HepG2 (cell line): ENCODE results near the gene KDM8. TPM values are rescaled to one million over a fixed set of nuclear protein-coding genes. Genes with fewer than 3 reads are reported as not detected.

Source experiments
- ATAC-seq: fragments of 200-7000 bp; cut with Tn5 transposase; 3 replicates; pipeline ENCODE4 v1.9.1; 2020; ENCODE audit warnings: mild to moderate bottlenecking, moderate library complexity
- BruUV-seq: library from RNA; stranded (reverse); fragments of 400-500 nt; replicated peaks from 2 replicates; lab custom pipeline; 2021; lab: Mats Ljungman, UMichigan
- CTCF ChIA-PET: fragments of 300-600 bp; formaldehyde crosslinking; extraction: SDS; loops from one replicate; lab custom pipeline; 2021; ENCODE audit warnings: low total read pairs, inconsistent platforms, low intra/inter-chr PET ratio; lab: Yijun Ruan, JAX
- POLR2A ChIA-PET: fragments of 350-600 bp; sonication (Branson Sonifier 250); formaldehyde crosslinking; loops from one replicate; lab custom pipeline; 2020; ENCODE audit warnings: antibody characterized with exemption, inconsistent platforms; lab: Yijun Ruan, JAX
- DNase-seq: peaks from one replicate; pipeline ENCODE4 v3.0.0-alpha.2; 2015; ENCODE audit warnings: low spot score
- FAIRE-seq: peaks from 3 replicates; lab custom pipeline; 2011; peaks lifted over from hg19 to GRCh38; lab: Jason Lieb, UNC
- H2AFZ ChIP-seq: one replicate; pipeline ENCODE4 v1.6.1; 2011; ENCODE audit warnings: low read length, inconsistent platforms
- H3K27ac ChIP-seq: fragments of 300-600 bp; 3 replicates; pipeline ENCODE4 v1.8.0; 2011; ENCODE audit warnings: mixed run types, mild to moderate bottlenecking, mixed read lengths, low read length, inconsistent platforms; ENCODE audit not compliant: insufficient read depth; ENCODE audit errors: extremely low read length
- H3K27me3 ChIP-seq, 2 experiments: fragments of 200-600 bp in 1 of 2; 2 replicates in 1 of 2; 3 replicates in 1 of 2; pipeline versions ENCODE4 v1.6.0 to v1.8.0; 2011; ENCODE audit warnings: low read length in 2 of 2, mild to moderate bottlenecking in 2 of 2, moderate library complexity in 2 of 2, inconsistent platforms in 1 of 2; ENCODE audit not compliant: insufficient read depth in 2 of 2, control insufficient read depth in 1 of 2
- H3K36me3 ChIP-seq, 2 experiments: fragments of 200-600 bp in 1 of 2; replicated peaks in 1 of 2; 2 replicates in 1 of 2; 3 replicates in 1 of 2; pipeline versions ENCODE4 v1.5.1 to v1.8.0; 2011; ENCODE audit warnings: low read length in 2 of 2, inconsistent platforms in 1 of 2; ENCODE audit not compliant: insufficient read depth in 2 of 2, control insufficient read depth in 1 of 2
- H3K4me1 ChIP-seq: 2 replicates; pipeline ENCODE4 v1.5.1; 2012; ENCODE audit warnings: low read length, inconsistent platforms; ENCODE audit not compliant: insufficient read depth
- H3K4me2 ChIP-seq: 2 replicates; pipeline ENCODE4 v1.6.0; 2011; ENCODE audit warnings: low read depth, low read length, inconsistent platforms
- H3K4me3 ChIP-seq, 3 experiments: fragments of 200-600 bp in 1 of 3; sonication (generic), shearing (Covaris generic) in 1 of 3; replicated peaks in 1 of 3; 2 replicates each; pipeline ENCODE4 v1.5.1; 2011 to 2016; ENCODE audit warnings: low read length in 3 of 3, inconsistent platforms in 2 of 3, low read depth in 2 of 3, mild to moderate bottlenecking in 2 of 3, control low read depth in 1 of 3, mixed read lengths in 1 of 3; ENCODE audit not compliant: insufficient read depth in 1 of 3
- H3K79me2 ChIP-seq: one replicate; pipeline ENCODE4 v1.6.1; 2011; ENCODE audit warnings: low read length, inconsistent platforms; ENCODE audit not compliant: insufficient read depth
- H3K9ac ChIP-seq: 2 replicates; pipeline ENCODE4 v1.6.0; 2011; ENCODE audit warnings: mild to moderate bottlenecking, low read depth, low read length, inconsistent platforms; ENCODE audit not compliant: insufficient read depth
- H3K9me3 ChIP-seq: 2 replicates; pipeline ENCODE4 v1.5.1; 2012; ENCODE audit warnings: mild to moderate bottlenecking, low read length
- H4K20me1 ChIP-seq: 2 replicates; pipeline ENCODE4 v1.6.0; 2011; ENCODE audit warnings: inconsistent platforms, mild to moderate bottlenecking, low read length, moderate library complexity; ENCODE audit not compliant: insufficient read depth
- ADNP ChIP-seq: sonication (generic); formaldehyde crosslinking; IDR thresholded peaks from 2 replicates; pipeline ENCODE4 v1.4.0; 2020; ENCODE audit warnings: missing genetic modification reagents
- HOXA3 ChIP-seq: sonication (generic); formaldehyde crosslinking; IDR thresholded peaks from 2 replicates; pipeline ENCODE4 v1.5.0; 2020; ENCODE audit warnings: missing genetic modification reagents
- PTBP1 ChIP-seq: fragments of 200-400 bp; formaldehyde crosslinking; IDR thresholded peaks from 2 replicates; pipeline ENCODE4 v1.6.1; 2018; ENCODE audit warnings: low read length, low read depth; ENCODE audit not compliant: poor library complexity, severe bottlenecking
- TBP ChIP-seq: sonication (generic); formaldehyde crosslinking; IDR thresholded peaks from 2 replicates; pipeline ENCODE4 v1.5.0; 2020; ENCODE audit warnings: missing genetic modification reagents
- ZKSCAN8 ChIP-seq: IDR thresholded peaks from 2 replicates; pipeline ENCODE4 v1.6.1; 2016; ENCODE audit warnings: borderline replicate concordance, missing genetic modification reagents, missing compliant biosample characterization
- WGBS: methylation state at CpG from one replicate; pipeline ENCODE4 v1.1.6; 2017; ENCODE audit warnings: low lambda C conversion rate; 5-methylcytosine and 5-hydroxymethylcytosine counted together
- in situ Hi-C: cut with HindIII; loops from 2 replicates; pipeline ENCODE4 v1.10.0; 2017; ENCODE audit warnings: low pct_unique_long_range_greater_than_20kb; ENCODE audit not compliant: extremely low pct_ligation_motif_present
- intact Hi-C: fragments of 100-400 bp; cut with micrococcal nuclease; formaldehyde crosslinking; loops from one replicate; pipeline ENCODE4 v1.10.0; 2022; ENCODE audit not compliant: unreplicated experiment
- polyA plus RNA-seq, 8 experiments: library from polyadenylated mRNA; depleted of rRNA in 3 of 8; stranded (reverse) in 7 of 8; unstranded in 1 of 8; fragments of >200 nt; fragmentation: Illumina TruSeq in 4 of 8; extraction: Trizol in 4 of 8; gene quantifications; 2 replicates each; pipeline versions ENCODE4 v1.2.1 to v1.2.3, GENCODE V29; 2011 to 2016; ENCODE audit warnings: low read depth in 4 of 8, missing spikeins in 1 of 8, mixed read lengths in 1 of 8; ENCODE audit not compliant: insufficient read depth in 1 of 8
- total RNA-seq, 5 experiments: library from RNA; depleted of rRNA; stranded (reverse); fragments of >200 nt; fragmentation: Illumina TruSeq; extraction: Trizol; gene quantifications; 2 replicates each; pipeline ENCODE4 v1.2.3, GENCODE V29; 2016; ENCODE audit warnings: low read depth in 1 of 5
- TF ChIP-seq, protein P1 (sequence below): sonication (generic); formaldehyde crosslinking; IDR thresholded peaks from 2 replicates; pipeline ENCODE4 v1.4.0; 2020; ENCODE audit warnings: missing genetic modification reagents
- TF ChIP-seq, protein P2 (sequence below): sonication (generic); formaldehyde crosslinking; IDR thresholded peaks from 2 replicates; pipeline ENCODE4 v1.4.0; 2020; ENCODE audit warnings: mild to moderate bottlenecking, missing genetic modification reagents
- TF ChIP-seq, protein P3 (sequence below): sonication (generic); formaldehyde crosslinking; IDR thresholded peaks from 2 replicates; pipeline ENCODE4 v1.8.0; 2022; ENCODE audit warnings: mild to moderate bottlenecking, missing genetic modification reagents, borderline replicate concordance
- TF ChIP-seq, protein P4 (sequence below): sonication (generic); formaldehyde crosslinking; IDR thresholded peaks from 2 replicates; pipeline ENCODE4 v1.4.0; 2020; ENCODE audit warnings: low read depth, missing genetic modification reagents

The KDM8 gene
- total and polyA plus RNA-seq, 2 of the 13 experiments (the other 11 are each of a cell fraction or from before 2014, with no cell fraction given): 3.3 to 8.6 TPM

DNA sequence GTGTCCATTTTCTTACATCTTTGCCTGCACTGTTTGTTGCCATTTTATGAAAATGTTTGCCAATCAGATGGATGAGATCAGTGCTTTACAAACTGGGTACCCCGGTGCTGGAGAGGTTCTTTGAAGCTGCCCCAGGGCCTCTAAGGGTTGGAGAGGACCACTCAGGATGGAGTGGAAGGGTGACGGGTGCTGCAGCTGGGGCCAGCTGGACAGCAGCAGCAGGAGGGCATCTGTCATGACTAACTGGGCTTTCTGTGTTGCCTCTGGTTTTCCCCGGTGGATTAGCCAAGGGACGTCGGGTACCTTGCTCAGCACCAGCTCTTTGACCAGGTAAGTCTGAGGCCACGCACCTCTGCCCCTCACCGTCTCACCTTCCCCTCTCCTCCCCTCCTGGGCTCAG is 12.3 kb downstream of the KDM8 start:
- no peaks in the 10 kb centered on the region for H4K20me1 ChIP-seq
- H3K4me1 ChIP-seq: peaks cover 18% of the 10 kb centered on the region
- peaks cover 5 to 6% of the 10 kb centered on the region in 2 experiments; a peak in 4 of 5 replicates for H3K36me3 ChIP-seq
- ATAC-seq (no peak), DNase-seq (no peak), FAIRE-seq (no peak)
- H3K27me3 ChIP-seq: no peaks in the 10 kb centered on the region
- TF ChIP-seq TBP (CRISPR knock-in tag) (no peak), ZKSCAN8 (CRISPR knock-in tag) (no peak), HOXA3 (CRISPR knock-in tag) (no peak)
- TF ChIP-seq, protein P1, sequence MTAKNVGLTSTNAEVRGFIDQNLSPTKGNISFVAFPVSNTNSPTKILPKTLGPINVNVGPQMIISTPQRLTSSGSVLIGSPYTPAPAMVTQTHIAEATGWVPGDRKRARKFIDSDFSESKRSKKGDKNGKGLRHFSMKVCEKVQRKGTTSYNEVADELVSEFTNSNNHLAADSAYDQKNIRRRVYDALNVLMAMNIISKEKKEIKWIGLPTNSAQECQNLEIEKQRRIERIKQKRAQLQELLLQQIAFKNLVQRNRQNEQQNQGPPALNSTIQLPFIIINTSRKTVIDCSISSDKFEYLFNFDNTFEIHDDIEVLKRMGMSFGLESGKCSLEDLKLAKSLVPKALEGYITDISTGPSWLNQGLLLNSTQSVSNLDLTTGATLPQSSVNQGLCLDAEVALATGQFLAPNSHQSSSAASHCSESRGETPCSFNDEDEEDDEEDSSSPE (CRISPR knock-in tag): no peak
- TF ChIP-seq, protein P2, sequence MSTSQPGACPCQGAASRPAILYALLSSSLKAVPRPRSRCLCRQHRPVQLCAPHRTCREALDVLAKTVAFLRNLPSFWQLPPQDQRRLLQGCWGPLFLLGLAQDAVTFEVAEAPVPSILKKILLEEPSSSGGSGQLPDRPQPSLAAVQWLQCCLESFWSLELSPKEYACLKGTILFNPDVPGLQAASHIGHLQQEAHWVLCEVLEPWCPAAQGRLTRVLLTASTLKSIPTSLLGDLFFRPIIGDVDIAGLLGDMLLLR (CRISPR knock-in tag): no peak
- CTCF ChIA-PET: no interaction called here
- H3K27ac ChIP-seq: no peak overlapping the region
- H3K9ac ChIP-seq: no peak overlapping the region
- in situ Hi-C loops: no loop called here
- WGBS: 94% methylated on average over 7 of the region's 7 CpGs
- intact Hi-C loops: no loop called here
- BruUV-seq: no TSS peak
- H3K9me3 ChIP-seq: no peaks in the 10 kb centered on the region
- POLR2A ChIA-PET: no interaction called here
- H3K79me2 ChIP-seq: no peaks in the 10 kb centered on the region
- no peak overlapping the region for H3K4me3 ChIP-seq
- H2AFZ ChIP-seq: no peak overlapping the region
- no peak overlapping the region for H3K4me2 ChIP-seq

DNA sequence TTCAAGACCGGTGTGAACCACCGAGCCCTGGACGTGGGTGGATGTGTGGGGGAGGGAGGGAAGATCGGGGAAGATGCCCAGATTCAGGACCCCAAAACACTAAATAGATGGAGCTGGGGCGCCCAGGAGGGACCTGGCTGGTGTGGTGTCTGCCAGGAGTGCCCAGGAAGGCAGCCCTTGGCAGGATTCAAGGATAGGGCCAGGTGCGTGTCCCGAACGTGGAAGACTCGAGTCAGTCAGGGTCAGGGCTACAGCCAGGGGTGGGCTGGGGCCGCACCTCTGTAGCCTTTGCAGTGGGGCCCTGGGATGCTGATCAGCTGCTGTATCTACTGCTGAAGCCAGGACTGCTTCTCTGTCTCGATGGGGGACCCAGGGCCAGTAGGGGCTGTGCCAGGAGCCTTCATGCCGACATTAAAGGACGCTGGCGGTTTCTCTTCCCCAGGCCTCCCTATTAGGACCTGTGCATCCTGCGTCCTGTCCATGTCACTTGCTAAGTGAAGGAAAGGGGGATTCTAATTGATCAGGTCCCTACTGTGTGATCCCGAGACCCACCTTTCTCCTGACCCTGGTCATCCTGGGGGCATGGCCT is 13.1 kb downstream of the KDM8 start:
- no peak overlapping the region for H3K27ac ChIP-seq
- TF ChIP-seq PTBP1 (no peak), ADNP (CRISPR knock-in tag) (no peak)
- TF ChIP-seq, protein P3, sequence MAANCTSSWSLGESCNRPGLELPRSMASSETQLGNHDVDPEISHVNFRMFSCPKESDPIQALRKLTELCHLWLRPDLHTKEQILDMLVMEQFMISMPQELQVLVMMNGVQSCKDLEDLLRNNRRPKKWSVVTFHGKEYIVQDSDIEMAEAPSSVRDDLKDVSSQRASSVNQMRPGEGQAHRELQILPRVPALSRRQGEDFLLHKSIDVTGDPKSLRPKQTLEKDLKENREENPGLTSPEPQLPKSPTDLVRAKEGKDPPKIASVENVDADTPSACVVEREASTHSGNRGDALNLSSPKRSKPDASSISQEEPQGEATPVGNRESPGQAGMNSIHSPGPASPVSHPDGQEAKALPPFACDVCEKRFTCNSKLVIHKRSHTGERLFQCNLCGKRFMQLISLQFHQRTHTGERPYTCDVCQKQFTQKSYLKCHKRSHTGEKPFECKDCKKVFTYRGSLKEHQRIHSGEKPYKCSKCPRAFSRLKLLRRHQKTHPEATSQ: no peak
- TF ChIP-seq, protein P4, sequence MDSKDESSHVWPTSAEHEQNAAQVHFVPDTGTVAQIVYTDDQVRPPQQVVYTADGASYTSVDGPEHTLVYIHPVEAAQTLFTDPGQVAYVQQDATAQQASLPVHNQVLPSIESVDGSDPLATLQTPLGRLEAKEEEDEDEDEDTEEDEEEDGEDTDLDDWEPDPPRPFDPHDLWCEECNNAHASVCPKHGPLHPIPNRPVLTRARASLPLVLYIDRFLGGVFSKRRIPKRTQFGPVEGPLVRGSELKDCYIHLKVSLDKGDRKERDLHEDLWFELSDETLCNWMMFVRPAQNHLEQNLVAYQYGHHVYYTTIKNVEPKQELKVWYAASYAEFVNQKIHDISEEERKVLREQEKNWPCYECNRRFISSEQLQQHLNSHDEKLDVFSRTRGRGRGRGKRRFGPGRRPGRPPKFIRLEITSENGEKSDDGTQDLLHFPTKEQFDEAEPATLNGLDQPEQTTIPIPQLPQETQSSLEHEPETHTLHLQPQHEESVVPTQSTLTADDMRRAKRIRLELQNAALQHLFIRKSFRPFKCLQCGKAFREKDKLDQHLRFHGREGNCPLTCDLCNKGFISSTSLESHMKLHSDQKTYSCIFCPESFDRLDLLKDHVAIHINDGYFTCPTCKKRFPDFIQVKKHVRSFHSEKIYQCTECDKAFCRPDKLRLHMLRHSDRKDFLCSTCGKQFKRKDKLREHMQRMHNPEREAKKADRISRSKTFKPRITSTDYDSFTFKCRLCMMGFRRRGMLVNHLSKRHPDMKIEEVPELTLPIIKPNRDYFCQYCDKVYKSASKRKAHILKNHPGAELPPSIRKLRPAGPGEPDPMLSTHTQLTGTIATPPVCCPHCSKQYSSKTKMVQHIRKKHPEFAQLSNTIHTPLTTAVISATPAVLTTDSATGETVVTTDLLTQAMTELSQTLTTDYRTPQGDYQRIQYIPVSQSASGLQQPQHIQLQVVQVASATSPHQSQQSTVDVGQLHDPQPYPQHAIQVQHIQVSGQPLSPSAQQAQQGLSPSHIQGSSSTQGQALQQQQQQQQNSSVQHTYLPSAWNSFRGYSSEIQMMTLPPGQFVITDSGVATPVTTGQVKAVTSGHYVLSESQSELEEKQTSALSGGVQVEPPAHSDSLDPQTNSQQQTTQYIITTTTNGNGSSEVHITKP (CRISPR knock-in tag): no peak

More for the DNA sequence above, 13.1 kb downstream of the KDM8 start:
- CTCF ChIA-PET: no interaction called here
- intact Hi-C loops: no loop called here
- H3K9ac ChIP-seq: no peak overlapping the region
- H3K36me3 ChIP-seq: peaks cover 2 to 5% of the 10 kb centered on the region in 2 experiments; a peak in 4 of 5 replicates
- FAIRE-seq (no peak), ATAC-seq (no peak), DNase-seq (no peak)
- BruUV-seq: no TSS peak
- peaks cover 18% of the 10 kb centered on the region for H3K4me1 ChIP-seq
- H3K79me2 ChIP-seq: no peaks in the 10 kb centered on the region
- 97% methylated on average over 13 of the region's 16 CpGs for WGBS
- no peak overlapping the region for H2AFZ ChIP-seq
- no peak overlapping the region for H3K4me2 ChIP-seq
- H3K4me3 ChIP-seq: no peak overlapping the region
- in situ Hi-C loops: no loop called here
- no peaks in the 10 kb centered on the region for H4K20me1 ChIP-seq
- H3K27me3 ChIP-seq: no peaks in the 10 kb centered on the region
- POLR2A ChIA-PET: no interaction called here
- H3K9me3 ChIP-seq: no peaks in the 10 kb centered on the region
